Immature natural killer cell (primary cell): Measurements from ENCODE around the gene CDH23. TPM values are rescaled to one million over a fixed set of nuclear protein-coding genes. Genes with fewer than 3 reads are reported as not detected.

ENCODE experiments used
- DNase-seq, 3 donors: peaks; one replicate each; pipeline ENCODE4 v3.0.0; 2022; ENCODE audit warnings: mixed read lengths in 1 of 3
- H3K27ac Mint-ChIP-seq, 6 donors: one replicate each; pipeline ENCODE4 v1.8.0; 2020; ENCODE audit warnings: mixed read lengths in 6 of 6, mild to moderate bottlenecking in 5 of 6, inconsistent platforms in 4 of 6, moderate library complexity in 3 of 6
- H3K27me3 Mint-ChIP-seq, 3 donors: one replicate each; pipeline ENCODE4 v1.8.0; 2020 to 2021; ENCODE audit warnings: low read depth in 3 of 3, mild to moderate bottlenecking in 3 of 3, mixed read lengths in 3 of 3, moderate library complexity in 3 of 3, inconsistent platforms in 1 of 3
- H3K36me3 Mint-ChIP-seq, 3 donors: one replicate each; pipeline ENCODE4 v1.8.0; 2020; ENCODE audit warnings: mixed read lengths in 3 of 3, inconsistent platforms in 2 of 3, mild to moderate bottlenecking in 2 of 3
- H3K4me1 Mint-ChIP-seq, 2 donors: one replicate each; pipeline ENCODE4 v1.8.0; 2020; ENCODE audit warnings: inconsistent platforms in 2 of 2, mild to moderate bottlenecking in 2 of 2, mixed read lengths in 2 of 2, moderate library complexity in 1 of 2
- H3K4me3 Mint-ChIP-seq, 5 donors: one replicate each; pipeline ENCODE4 v1.8.0; 2020; ENCODE audit warnings: mild to moderate bottlenecking in 5 of 5, mixed read lengths in 5 of 5, inconsistent platforms in 3 of 5, moderate library complexity in 3 of 5
- H3K9me3 Mint-ChIP-seq, 6 donors: one replicate each; pipeline ENCODE4 v1.8.0; 2020; ENCODE audit warnings: mild to moderate bottlenecking in 6 of 6, mixed read lengths in 6 of 6, inconsistent platforms in 4 of 6, moderate library complexity in 3 of 6
- polyA plus RNA-seq, 3 donors: library from polyadenylated mRNA; unstranded; fragments of 300-500 nt; fragmentation: Illumina TruSeq; gene quantifications; one replicate each; pipeline ENCODE4 v1.2.3, GENCODE V29; 2021

Gene CDH23
- polyA plus RNA-seq, 3 donors from 2014 or later, result 0.47 to 0.59 TPM; not detected in 1

GRCh38 chr10:71467161-71467560 lies 70.4 kb downstream of the CDH23 start:
- Mint-ChIP-seq H3K4me1 (no peaks in the 10 kb centered on the region), H3K27me3 (peaks cover 3 to 11% (median 4%) of the 10 kb centered on the region in 3 donors), H3K27ac (no peak overlapping the region), H3K36me3 (no peaks in the 10 kb centered on the region), H3K9me3 (no peaks in the 10 kb centered on the region), H3K4me3 (no peak overlapping the region)
- DNase-seq, result no peak

GRCh38 chr10:71467569-71468362 lies 71.0 kb downstream of the CDH23 start:
- no peak overlapping the region for H3K27ac Mint-ChIP-seq
- H3K4me3 Mint-ChIP-seq, result no peak overlapping the region
- peaks cover 0 to 11% (median 4%) of the 10 kb centered on the region in 3 donors for H3K27me3 Mint-ChIP-seq
- H3K36me3 Mint-ChIP-seq, result no peaks in the 10 kb centered on the region
- no peaks in the 10 kb centered on the region for H3K4me1 Mint-ChIP-seq
- no peak for DNase-seq
- no peaks in the 10 kb centered on the region for H3K9me3 Mint-ChIP-seq

- no peak for DNase-seq
- Mint-ChIP-seq H3K36me3 (no peaks in the 10 kb centered on the region), H3K4me1 (no peaks in the 10 kb centered on the region), H3K27ac (no peak overlapping the region), H3K27me3 (peaks cover 0 to 11% (median 2%) of the 10 kb centered on the region in 3 donors), H3K9me3 (no peaks in the 10 kb centered on the region), H3K4me3 (no peak overlapping the region)
Observed at GRCh38 chr10:71468363-71469094, 71.8 kb downstream of the CDH23 start.

- Mint-ChIP-seq H3K27me3 (peaks cover 0 to 7% (median 0%) of the 10 kb centered on the region in 3 donors), H3K36me3 (no peaks in the 10 kb centered on the region), H3K4me3 (no peak overlapping the region), H3K27ac (no peak overlapping the region), H3K4me1 (peaks cover 0 to 3% of the 10 kb centered on the region in 2 donors), H3K9me3 (no peaks in the 10 kb centered on the region)
- no peak for DNase-seq
Observed at GRCh38 chr10:71471006-71471405, 74.3 kb downstream of the CDH23 start.

GRCh38 chr10:71471957-71472365 lies 75.2 kb downstream of the CDH23 start:
- H3K4me3 Mint-ChIP-seq, result no peak overlapping the region
- H3K27me3 Mint-ChIP-seq, result peaks cover 0 to 7% (median 0%) of the 10 kb centered on the region in 3 donors
- no peaks in the 10 kb centered on the region for H3K9me3 Mint-ChIP-seq
- H3K4me1 Mint-ChIP-seq, result peaks cover 0 to 3% of the 10 kb centered on the region in 2 donors
- no peak overlapping the region for H3K27ac Mint-ChIP-seq
- no peaks in the 10 kb centered on the region for H3K36me3 Mint-ChIP-seq
- no peak for DNase-seq

GRCh38 chr10:71472466-71472865 lies 75.7 kb downstream of the CDH23 start:
- DNase-seq, result no peak
- Mint-ChIP-seq H3K27ac (no peak overlapping the region), H3K4me1 (peaks cover 0 to 3% of the 10 kb centered on the region in 2 donors), H3K4me3 (no peak overlapping the region), H3K9me3 (no peaks in the 10 kb centered on the region), H3K27me3 (peaks cover 0 to 7% (median 2%) of the 10 kb centered on the region in 3 donors), H3K36me3 (no peaks in the 10 kb centered on the region)

- Mint-ChIP-seq H3K9me3 (no peaks in the 10 kb centered on the region), H3K4me1 (peaks cover 0 to 3% of the 10 kb centered on the region in 2 donors), H3K27ac (no peak overlapping the region), H3K27me3 (peaks cover 2 to 7% (median 2%) of the 10 kb centered on the region in 3 donors), H3K36me3 (no peaks in the 10 kb centered on the region), H3K4me3 (no peak overlapping the region)
- no peak for DNase-seq
Observed at GRCh38 chr10:71472912-71473311, 76.2 kb downstream of the CDH23 start.

- Mint-ChIP-seq H3K36me3 (no peaks in the 10 kb centered on the region), H3K4me3 (no peak overlapping the region), H3K4me1 (peaks cover 0 to 3% of the 10 kb centered on the region in 2 donors), H3K27ac (no peak overlapping the region), H3K9me3 (no peaks in the 10 kb centered on the region), H3K27me3 (peaks cover 2 to 7% (median 3%) of the 10 kb centered on the region in 3 donors)
- no peak for DNase-seq
Observed at GRCh38 chr10:71473671-71474599, 77.2 kb downstream of the CDH23 start.

- H3K4me1 Mint-ChIP-seq, result peaks cover 0 to 3% of the 10 kb centered on the region in 2 donors
- no peak for DNase-seq
- peaks cover 2 to 7% (median 5%) of the 10 kb centered on the region in 3 donors for H3K27me3 Mint-ChIP-seq
- no peaks in the 10 kb centered on the region for H3K9me3 Mint-ChIP-seq
- no peak overlapping the region for H3K4me3 Mint-ChIP-seq
- H3K27ac Mint-ChIP-seq, result no peak overlapping the region
- no peaks in the 10 kb centered on the region for H3K36me3 Mint-ChIP-seq
Observed at GRCh38 chr10:71474702-71475242, 78.1 kb downstream of the CDH23 start.

GRCh38 chr10:71475243-71475871 lies 78.6 kb downstream of the CDH23 start:
- peaks cover 3 to 7% (median 5%) of the 10 kb centered on the region in 3 donors for H3K27me3 Mint-ChIP-seq
- H3K27ac Mint-ChIP-seq, result no peak overlapping the region
- H3K4me3 Mint-ChIP-seq, result no peak overlapping the region
- H3K36me3 Mint-ChIP-seq, result no peaks in the 10 kb centered on the region
- no peak for DNase-seq
- no peaks in the 10 kb centered on the region for H3K9me3 Mint-ChIP-seq
- H3K4me1 Mint-ChIP-seq, result peaks cover 0 to 3% of the 10 kb centered on the region in 2 donors

- H3K27me3 Mint-ChIP-seq, result peaks cover 1 to 6% (median 5%) of the 10 kb centered on the region in 3 donors
- H3K27ac Mint-ChIP-seq, result no peak overlapping the region
- no peak overlapping the region for H3K4me3 Mint-ChIP-seq
Observed at GRCh38 chr10:71476228-71477011, 79.7 kb downstream of the CDH23 start.

GRCh38 chr10:71478173-71478572 lies 81.5 kb downstream of the CDH23 start:
- H3K36me3 Mint-ChIP-seq, result no peaks in the 10 kb centered on the region
- H3K9me3 Mint-ChIP-seq, result no peaks in the 10 kb centered on the region
- no peak overlapping the region for H3K27ac Mint-ChIP-seq
- H3K4me3 Mint-ChIP-seq, result no peak overlapping the region
- peaks cover 0 to 8% (median 6%) of the 10 kb centered on the region in 3 donors for H3K27me3 Mint-ChIP-seq
- DNase-seq, result no peak
- peaks cover 0 to 3% of the 10 kb centered on the region in 2 donors for H3K4me1 Mint-ChIP-seq

More at GRCh38 chr10:71476228-71477011, 79.7 kb downstream of the CDH23 start:
- no peak for DNase-seq
- H3K9me3 Mint-ChIP-seq, result no peaks in the 10 kb centered on the region
- no peaks in the 10 kb centered on the region for H3K36me3 Mint-ChIP-seq
- peaks cover 0 to 3% of the 10 kb centered on the region in 2 donors for H3K4me1 Mint-ChIP-seq
